Muscle layer of colon (tissue), 2 donors: ENCODE results near the gene PNLIPRP3.
"Not testable (repeated sequence)": the region's sequence is repeated elsewhere in the genome, so short reads cannot be mapped to it uniquely, and the experiment has no call there.

ENCODE experiments used
- H3K27ac ChIP-seq: one replicate; pipeline ENCODE4 v1.7.0; 2013; ENCODE audit warnings: low read depth, mild to moderate bottlenecking, low read length, moderate library complexity
- H3K27me3 ChIP-seq, 2 donors: one replicate each; pipeline ENCODE4 v1.7.0; 2013; ENCODE audit warnings: low read length in 2 of 2, mild to moderate bottlenecking in 2 of 2; ENCODE audit not compliant: insufficient read depth in 2 of 2, control insufficient read depth in 1 of 2
- H3K36me3 ChIP-seq: one replicate; pipeline ENCODE4 v1.7.0; 2013; ENCODE audit warnings: mild to moderate bottlenecking, low read length; ENCODE audit not compliant: insufficient read depth
- H3K4me1 ChIP-seq: one replicate; pipeline ENCODE4 v1.7.0; 2013; ENCODE audit warnings: mild to moderate bottlenecking, low read length; ENCODE audit not compliant: insufficient read depth
- H3K4me3 ChIP-seq, 2 donors: one replicate each; pipeline ENCODE4 v1.7.0; 2013; ENCODE audit warnings: low read length in 2 of 2, low read depth in 1 of 2, mild to moderate bottlenecking in 1 of 2, moderate library complexity in 1 of 2
- H3K9ac ChIP-seq: one replicate; pipeline ENCODE4 v1.7.0; 2013; ENCODE audit warnings: low read length
- H3K9me3 ChIP-seq: one replicate; pipeline ENCODE4 v1.7.0; 2013; ENCODE audit warnings: mild to moderate bottlenecking, low read length
- donor health status: abdominal sarcoma.
- donor health status: Adenocarcinoma of cecum.

The PNLIPRP3 gene

GRCh38 chr10:116427671-116428070, at the start of gene PNLIPRP3:
Gene PNLIPRP3, plus strand, starts transcription at chr10:116427847. Its CDS starts 166 bp downstream, at chr10:116428013.
- H3K27me3 ChIP-seq = no peaks in the 10 kb centered on the region
- H3K4me1 ChIP-seq = no peaks in the 10 kb centered on the region
- no peak within 1 kb of the TSS for H3K27ac ChIP-seq
- no peak within 1 kb of the TSS for H3K4me3 ChIP-seq
- H3K9me3 ChIP-seq = no peaks in the 10 kb centered on the region
- no peak within 1 kb of the TSS for H3K9ac ChIP-seq
- no peaks in the 10 kb centered on the region for H3K36me3 ChIP-seq

GRCh38 chr10:116382290-116382689, 45.4 kb upstream of the PNLIPRP3 start:
- H3K9ac ChIP-seq = no peak overlapping the region
- H3K27me3 ChIP-seq = no peaks in the 10 kb centered on the region
- H3K27ac ChIP-seq = no peak overlapping the region
- H3K9me3 ChIP-seq = no peaks in the 10 kb centered on the region
- H3K36me3 ChIP-seq = no peaks in the 10 kb centered on the region
- H3K4me1 ChIP-seq = no peaks in the 10 kb centered on the region
- H3K4me3 ChIP-seq = no peak overlapping the region

GRCh38 chr10:116385311-116385710, 42.3 kb upstream of the PNLIPRP3 start:
- Histone ChIP-seq H3K9me3 (no peaks in the 10 kb centered on the region), H3K4me1 (no peaks in the 10 kb centered on the region), H3K4me3 (no peak overlapping the region), H3K9ac (no peak overlapping the region), H3K27me3 (no peaks in the 10 kb centered on the region), H3K27ac (no peak overlapping the region), H3K36me3 (no peaks in the 10 kb centered on the region)

- Histone ChIP-seq H3K4me1 (no peaks in the 10 kb centered on the region), H3K9ac (no peak overlapping the region), H3K36me3 (no peaks in the 10 kb centered on the region)
Observed at GRCh38 chr10:116385994-116386809, 41.4 kb upstream of the PNLIPRP3 start.

GRCh38 chr10:116393246-116393831, 34.3 kb upstream of the PNLIPRP3 start:
- H3K9me3 ChIP-seq, H3K36me3 ChIP-seq, H3K27me3 ChIP-seq, H3K4me3 ChIP-seq, H3K27ac ChIP-seq, H3K4me1 ChIP-seq, H3K9ac ChIP-seq: not testable (repeated sequence)

More at GRCh38 chr10:116385994-116386809, 41.4 kb upstream of the PNLIPRP3 start:
- Histone ChIP-seq H3K9me3 (no peaks in the 10 kb centered on the region), H3K27ac (no peak overlapping the region), H3K27me3 (no peaks in the 10 kb centered on the region), H3K4me3 (no peak overlapping the region)

- Histone ChIP-seq H3K27me3 (no peaks in the 10 kb centered on the region), H3K27ac (no peak overlapping the region), H3K9me3 (no peaks in the 10 kb centered on the region), H3K4me3 (no peak overlapping the region), H3K9ac (no peak overlapping the region), H3K4me1 (no peaks in the 10 kb centered on the region), H3K36me3 (no peaks in the 10 kb centered on the region)
Observed at GRCh38 chr10:116395223-116395985, 32.2 kb upstream of the PNLIPRP3 start.

GRCh38 chr10:116398224-116398623, 29.4 kb upstream of the PNLIPRP3 start:
- H3K9me3 ChIP-seq = no peaks in the 10 kb centered on the region
- no peaks in the 10 kb centered on the region for H3K4me1 ChIP-seq
- H3K27ac ChIP-seq = no peak overlapping the region
- H3K36me3 ChIP-seq = no peaks in the 10 kb centered on the region
- H3K4me3 ChIP-seq = no peak overlapping the region
- no peaks in the 10 kb centered on the region for H3K27me3 ChIP-seq
- H3K9ac ChIP-seq = no peak overlapping the region

- no peak overlapping the region for H3K9ac ChIP-seq
- H3K4me3 ChIP-seq = no peak overlapping the region
- H3K36me3 ChIP-seq = no peaks in the 10 kb centered on the region
- no peaks in the 10 kb centered on the region for H3K27me3 ChIP-seq
- H3K9me3 ChIP-seq = no peaks in the 10 kb centered on the region
- H3K4me1 ChIP-seq = no peaks in the 10 kb centered on the region
- no peak overlapping the region for H3K27ac ChIP-seq
Observed at GRCh38 chr10:116402858-116403257, 24.8 kb upstream of the PNLIPRP3 start.

- H3K27me3 ChIP-seq = no peaks in the 10 kb centered on the region
- H3K36me3 ChIP-seq = no peaks in the 10 kb centered on the region
- no peak overlapping the region for H3K4me3 ChIP-seq
- no peaks in the 10 kb centered on the region for H3K4me1 ChIP-seq
- no peaks in the 10 kb centered on the region for H3K9me3 ChIP-seq
- no peak overlapping the region for H3K27ac ChIP-seq
- no peak overlapping the region for H3K9ac ChIP-seq
Observed at GRCh38 chr10:116403740-116404250, 23.9 kb upstream of the PNLIPRP3 start.

- H3K4me1 ChIP-seq = no peaks in the 10 kb centered on the region
- H3K27me3 ChIP-seq = no peaks in the 10 kb centered on the region
Observed at GRCh38 chr10:116408719-116409118, 18.9 kb upstream of the PNLIPRP3 start.

GRCh38 chr10:116410351-116410750, 17.3 kb upstream of the PNLIPRP3 start:
- no peak overlapping the region for H3K4me3 ChIP-seq
- no peaks in the 10 kb centered on the region for H3K9me3 ChIP-seq
- no peaks in the 10 kb centered on the region for H3K4me1 ChIP-seq
- no peak overlapping the region for H3K27ac ChIP-seq
- no peak overlapping the region for H3K9ac ChIP-seq
- no peaks in the 10 kb centered on the region for H3K36me3 ChIP-seq
- no peaks in the 10 kb centered on the region for H3K27me3 ChIP-seq

More at GRCh38 chr10:116408719-116409118, 18.9 kb upstream of the PNLIPRP3 start:
- no peaks in the 10 kb centered on the region for H3K9me3 ChIP-seq
- H3K4me3 ChIP-seq = no peak overlapping the region
- H3K27ac ChIP-seq = no peak overlapping the region
- H3K9ac ChIP-seq = no peak overlapping the region
- no peaks in the 10 kb centered on the region for H3K36me3 ChIP-seq
